Testis (tissue), 3 donors: ENCODE results near the gene ALK. TPM values are rescaled to one million over a fixed set of nuclear protein-coding genes. Genes with fewer than 3 reads are reported as not detected.

ENCODE experiments used
- DNase-seq: peaks from one replicate; pipeline ENCODE4 v3.0.0-alpha.2; 2019
- H3K27ac ChIP-seq, 2 donors: fragments of 200-600 bp; sonication (generic); one replicate each; pipeline ENCODE4 v1.5.1; 2019
- H3K27me3 ChIP-seq: fragments of 200-600 bp; sonication (generic); one replicate; pipeline ENCODE4 v1.5.1; 2019
- H3K36me3 ChIP-seq: fragments of 200-600 bp; sonication (generic); one replicate; pipeline ENCODE4 v1.5.1; 2017; ENCODE audit warnings: low read depth; ENCODE audit errors: missing control alignments
- H3K4me1 ChIP-seq: fragments of 200-600 bp; sonication (generic); one replicate; pipeline ENCODE4 v1.5.1; 2019
- H3K4me3 ChIP-seq, 2 donors: fragments of 200-600 bp; sonication (generic); one replicate each; pipeline ENCODE4 v1.5.1; 2017 to 2019
- H3K9me3 ChIP-seq: fragments of 200-600 bp; sonication (generic); one replicate; pipeline ENCODE4 v1.5.1; 2017
- POLR2A ChIP-seq: fragments of 450-650 bp; IDR thresholded peaks from one replicate; pipeline ENCODE4 v1.6.1; 2017; ENCODE audit warnings: antibody characterized with exemption, mild to moderate bottlenecking, moderate library complexity
- WGBS, 2 donors: methylation state at CpG; one replicate each; pipeline ENCODE4 v1.1.5; 2018; 5-methylcytosine and 5-hydroxymethylcytosine counted together
- intact Hi-C: fragments of 100-400 bp; cut with DNase I; formaldehyde crosslinking; loops from one replicate; pipeline ENCODE4 v1.15.1; 2023; ENCODE audit warnings: low total_unique reads
- polyA plus RNA-seq: library from polyadenylated mRNA; stranded (reverse); fragments of 350-450 nt; fragmentation: Illumina TruSeq; extraction: RNeasy Lipid Tissue Mini Kit (QIAGEN cat#74804); gene quantifications from one replicate; pipeline ENCODE4 v1.2.3, GENCODE V29; 2014; ENCODE audit warnings: low read depth, low replicate concordance; ENCODE audit not compliant: insufficient read depth
- total RNA-seq, 2 donors: library from RNA; depleted of rRNA; stranded (reverse); fragments of >200 nt; gene quantifications; one replicate each; pipeline ENCODE4 v1.2.3, GENCODE V29; 2016
- TF ChIP-seq, protein P1 (sequence below), 3 experiments: fragments of 450-650 bp in 2 of 3; fragments of 200-600 bp in 1 of 3; sonication (generic) in 1 of 3; IDR thresholded peaks; one replicate each; pipeline ENCODE4 v1.5.1; 2016 to 2019; ENCODE audit warnings: antibody characterized with exemption in 3 of 3, mild to moderate bottlenecking in 2 of 3, moderate library complexity in 1 of 3

ALK gene
- total and polyA plus RNA-seq, 3 donors from 2014 or later: 2.1 to 3.8 (median 3.8) TPM

GRCh38 chr2:29349316-29350030 is 571.9 kb downstream of the ALK start:
- Histone ChIP-seq H3K4me1 (no peaks in the 10 kb centered on the region), H3K27me3 (no peaks in the 10 kb centered on the region), H3K36me3 (no peaks in the 10 kb centered on the region), H3K9me3 (no peaks in the 10 kb centered on the region), H3K27ac (no peak overlapping the region), H3K4me3 (no peak overlapping the region)
- no peak for DNase-seq
- no peak for TF ChIP-seq POLR2A
- TF ChIP-seq, protein P1, sequence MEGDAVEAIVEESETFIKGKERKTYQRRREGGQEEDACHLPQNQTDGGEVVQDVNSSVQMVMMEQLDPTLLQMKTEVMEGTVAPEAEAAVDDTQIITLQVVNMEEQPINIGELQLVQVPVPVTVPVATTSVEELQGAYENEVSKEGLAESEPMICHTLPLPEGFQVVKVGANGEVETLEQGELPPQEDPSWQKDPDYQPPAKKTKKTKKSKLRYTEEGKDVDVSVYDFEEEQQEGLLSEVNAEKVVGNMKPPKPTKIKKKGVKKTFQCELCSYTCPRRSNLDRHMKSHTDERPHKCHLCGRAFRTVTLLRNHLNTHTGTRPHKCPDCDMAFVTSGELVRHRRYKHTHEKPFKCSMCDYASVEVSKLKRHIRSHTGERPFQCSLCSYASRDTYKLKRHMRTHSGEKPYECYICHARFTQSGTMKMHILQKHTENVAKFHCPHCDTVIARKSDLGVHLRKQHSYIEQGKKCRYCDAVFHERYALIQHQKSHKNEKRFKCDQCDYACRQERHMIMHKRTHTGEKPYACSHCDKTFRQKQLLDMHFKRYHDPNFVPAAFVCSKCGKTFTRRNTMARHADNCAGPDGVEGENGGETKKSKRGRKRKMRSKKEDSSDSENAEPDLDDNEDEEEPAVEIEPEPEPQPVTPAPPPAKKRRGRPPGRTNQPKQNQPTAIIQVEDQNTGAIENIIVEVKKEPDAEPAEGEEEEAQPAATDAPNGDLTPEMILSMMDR (IDR thresholded peaks at IDR 0.05): no peak
- intact Hi-C loops: no loop called here
- 92 to 93% methylated on average over 5 of the region's 5 CpGs for WGBS, 2 donors

GRCh38 chr2:29347774-29348461 is 573.5 kb downstream of the ALK start:
- 89 to 93% methylated on average over 5 of the region's 5 CpGs for WGBS, 2 donors
- no peaks in the 10 kb centered on the region for H3K9me3 ChIP-seq
- DNase-seq: no peak
- H3K27ac ChIP-seq: no peak overlapping the region
- H3K36me3 ChIP-seq: no peaks in the 10 kb centered on the region
- TF ChIP-seq, protein P1 (IDR thresholded peaks at IDR 0.05): no peak
- no peak for TF ChIP-seq POLR2A
- H3K4me3 ChIP-seq: no peak overlapping the region
- no peaks in the 10 kb centered on the region for H3K27me3 ChIP-seq
- no peaks in the 10 kb centered on the region for H3K4me1 ChIP-seq
- intact Hi-C loops: no loop called here

DNA sequence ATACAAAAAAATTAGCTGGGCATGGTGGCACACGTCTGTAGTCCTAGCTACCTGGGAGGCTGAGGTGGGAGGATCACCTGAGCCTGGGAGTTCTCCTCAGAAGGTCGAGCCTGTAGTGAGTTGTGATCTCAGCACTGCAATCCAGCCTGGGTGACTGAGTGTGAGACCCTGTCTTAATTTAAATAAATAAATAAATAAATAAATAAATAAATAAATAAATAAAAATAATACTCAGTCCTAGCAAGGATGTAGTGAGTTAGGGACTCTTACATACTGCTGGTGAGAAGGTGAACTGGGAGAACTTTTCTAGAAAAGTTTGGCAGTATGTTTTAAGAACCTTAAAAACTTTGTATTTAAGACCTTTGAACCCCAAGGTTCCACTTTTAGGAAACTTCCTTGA is 576.1 kb downstream of the ALK start:
- intact Hi-C loops: no loop called here
- Histone ChIP-seq H3K4me3 (no peak overlapping the region), H3K4me1 (no peaks in the 10 kb centered on the region), H3K36me3 (no peaks in the 10 kb centered on the region), H3K9me3 (no peaks in the 10 kb centered on the region), H3K27ac (no peak overlapping the region), H3K27me3 (no peaks in the 10 kb centered on the region)
- no peak for DNase-seq
- WGBS, 2 donors: 84 to 94% methylated on average over 2 of the region's 2 CpGs
- TF ChIP-seq POLR2A: no peak
- TF ChIP-seq, protein P1 (IDR thresholded peaks at IDR 0.05): no peak

DNA sequence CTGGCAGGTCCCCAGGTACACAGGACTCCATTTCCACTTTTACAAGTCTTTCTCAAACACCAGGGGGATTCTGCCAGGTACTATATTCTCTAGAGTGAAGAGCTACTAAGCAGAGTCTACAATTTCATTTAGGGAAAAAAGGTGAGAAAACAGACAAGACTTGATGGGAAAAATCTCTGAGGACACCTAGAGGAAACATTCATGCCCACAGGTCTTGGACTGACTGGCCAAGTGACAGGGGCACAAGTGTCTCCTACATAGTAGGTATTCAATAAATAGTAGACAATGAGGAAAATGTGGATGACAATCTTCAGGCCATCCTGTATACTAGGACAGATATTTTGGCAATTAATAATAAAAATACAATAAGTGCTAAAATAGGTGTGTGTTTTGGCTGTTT is 577.6 kb downstream of the ALK start:
- TF ChIP-seq, protein P1 (IDR thresholded peaks at IDR 0.05): no peak
- no peak for TF ChIP-seq POLR2A
- Histone ChIP-seq H3K4me1 (no peaks in the 10 kb centered on the region), H3K4me3 (no peak overlapping the region), H3K27me3 (no peaks in the 10 kb centered on the region), H3K27ac (no peak overlapping the region), H3K9me3 (no peaks in the 10 kb centered on the region), H3K36me3 (no peaks in the 10 kb centered on the region)
- intact Hi-C loops: no loop called here
- no peak for DNase-seq
